Measurements from ENCODE around the gene MYG1. TPM values are rescaled to one million over a fixed set of nuclear protein-coding genes. Genes with fewer than 3 reads are reported as not detected.

Gene MYG1
- total RNA-seq, 1 experiment from 2014 or later: 89.9 TPM

- Histone ChIP-seq H3K9me2 (replicated peaks; ENCODE audit: low read length) (no peaks in the 10 kb centered on the region), H3K9me3 (ENCODE audit: low read length) (no peaks in the 10 kb centered on the region), H3K27ac (ENCODE audit: low read length) (no peak overlapping the region), H2AFZ (ENCODE audit: low read length) (no peak overlapping the region), H3F3A (ENCODE audit: low read length, unreplicated experiment) (no peaks in the 10 kb centered on the region), H3K79me2 (ENCODE audit: low read length) (no peaks in the 10 kb centered on the region), H3K36me3 (ENCODE audit: low read depth, low read length) (no peaks in the 10 kb centered on the region), H4K20me1 (ENCODE audit: low read length) (no peaks in the 10 kb centered on the region), H3K9ac (ENCODE audit: low read length) (no peak overlapping the region), H3K27me3 (ENCODE audit: low read length) (no peaks in the 10 kb centered on the region), H3K4me2 (ENCODE audit: low read length) (no peak overlapping the region), H3K4me3 (ENCODE audit: low read length) (no peak overlapping the region), H3K4me1 (ENCODE audit: insufficient read depth, low read length) (peaks cover 6% of the 10 kb centered on the region)
- ATAC-seq (no peak), DNase-seq (no peak)
- intact Hi-C loops (cut with micrococcal nuclease): no loop called here
- POLR2A ChIA-PET (ENCODE audit: unreplicated experiment): no interaction called here
- CTCF ChIA-PET: interaction anchor here (0.7 kb wide), 1 partner anchor 26 kb away, joined by 3 read pairs; no protein-coding TSS in a partner anchor
- TF ChIP-seq CTCF (conservative IDR thresholded peaks at IDR 0.05; ENCODE audit: low read depth, low read length): no peak
- no peak for TF ChIP-seq EZH2phosphoT487 (IDR thresholded peaks at IDR 0.05; ENCODE audit: borderline replicate concordance, low read length)
- TF ChIP-seq EZH2 (IDR thresholded peaks at IDR 0.05; ENCODE audit: low read length, unreplicated experiment): no peak
- BruUV-seq (replicated peaks): no TSS peak
Measured at GRCh38 chr12:53355121-53355520, 55.6 kb downstream of the MYG1 start.

Other genes starting within 250 kb of the MYG1 start
- 13.1 and 30.3 TPM in 2 replicates for gene TNS2, start 249.6 kb upstream of the MYG1 start, total RNA-seq (2014; rRNA removed)
- 18.5 and 24.1 TPM in 2 replicates for gene SPRYD3, start 220.3 kb upstream of the MYG1 start, total RNA-seq (2014; rRNA removed)
- 256 and 299 TPM in 2 replicates for gene IGFBP6, start 202.0 kb upstream of the MYG1 start, total RNA-seq (2014; rRNA removed)
- gene SOAT2, start 196.2 kb upstream of the MYG1 start, total RNA-seq (2014; rRNA removed): 0.07 and 0.86 TPM in 2 replicates
- gene ZNF740, start 119.0 kb upstream of the MYG1 start, total RNA-seq (2014; rRNA removed): 12.3 and 12.8 TPM in 2 replicates
- gene CSAD, start 118.8 kb upstream of the MYG1 start, total RNA-seq (2014; rRNA removed): 21.5 and 23.8 TPM in 2 replicates
- 1.9 and 3.4 TPM in 2 replicates for gene ITGB7, start 92.4 kb upstream of the MYG1 start, total RNA-seq (2014; rRNA removed)
- gene RARG, start 67.5 kb upstream of the MYG1 start, total RNA-seq (2014; rRNA removed): 62.0 and 73.5 TPM in 2 replicates
- gene ESPL1, start 31.4 kb upstream of the MYG1 start, total RNA-seq (2014; rRNA removed): 31.6 and 37.3 TPM in 2 replicates
- 476 and 519 TPM in 2 replicates for gene PFDN5, start 4.2 kb upstream of the MYG1 start, total RNA-seq (2014; rRNA removed)
- gene AAAS, start 21.9 kb downstream of the MYG1 start, total RNA-seq (2014; rRNA removed): 53.5 and 55.8 TPM in 2 replicates
- gene SP7, start 36.7 kb downstream of the MYG1 start, total RNA-seq (2014; rRNA removed): not detected in 2 replicates
- 49.7 and 57.6 TPM in 2 replicates for gene SP1, start 80.5 kb downstream of the MYG1 start, total RNA-seq (2014; rRNA removed)
- gene AMHR2, start 124.2 kb downstream of the MYG1 start, total RNA-seq (2014; rRNA removed): 0.29 TPM in 1 of 2 replicates, not detected in the other
- 54.2 and 60.9 TPM in 2 replicates for gene PRR13, start 142.0 kb downstream of the MYG1 start, total RNA-seq (2014; rRNA removed)
- 204 and 306 TPM in 2 replicates for gene PCBP2, start 152.4 kb downstream of the MYG1 start, total RNA-seq (2014; rRNA removed)
- 8.5 and 9.6 TPM in 2 replicates for gene MAP3K12, start 199.8 kb downstream of the MYG1 start, total RNA-seq (2014; rRNA removed)
- 82.0 and 98.9 TPM in 2 replicates for gene TARBP2, start 201.6 kb downstream of the MYG1 start, total RNA-seq (2014; rRNA removed)
- gene NPFF, start 207.8 kb downstream of the MYG1 start, total RNA-seq (2014; rRNA removed): not detected in 2 replicates

Data from PC-3 (cell line).